GM19395 (cell line): ENCODE data around the gene TNFAIP8L3.

Experiments
- ATAC-seq: cut with Tn5 transposase; IDR thresholded peaks from one replicate; pipeline ENCODE4 v1.9.1; 2021; ENCODE audit warnings: mild to moderate bottlenecking, moderate library complexity; ENCODE audit not compliant: unreplicated experiment

Gene TNFAIP8L3

GRCh38 chr15:51092480-51093040 lies 2.1 kb downstream of the TNFAIP8L3 start:
- no peak for ATAC-seq

GRCh38 chr15:51090753-51091152 lies 4.0 kb downstream of the TNFAIP8L3 start:
- no peak for ATAC-seq

- ATAC-seq, result no peak
These were observed 4.8 kb downstream of the TNFAIP8L3 start for GRCh38 chr15:51089699-51090453.

GRCh38 chr15:51089041-51089440 lies 5.7 kb downstream of the TNFAIP8L3 start:
- no peak for ATAC-seq

- ATAC-seq, result no peak
These were observed 6.1 kb downstream of the TNFAIP8L3 start for GRCh38 chr15:51088585-51088984.

GRCh38 chr15:51087513-51087912 lies 7.2 kb downstream of the TNFAIP8L3 start:
- ATAC-seq, result no peak

GRCh38 chr15:51086409-51086808 lies 8.3 kb downstream of the TNFAIP8L3 start:
- ATAC-seq, result no peak

- no peak for ATAC-seq
These were observed 8.9 kb downstream of the TNFAIP8L3 start for GRCh38 chr15:51085764-51086163.

- ATAC-seq, result no peak
These were observed 11.0 kb downstream of the TNFAIP8L3 start for GRCh38 chr15:51083641-51084166.

GRCh38 chr15:51082246-51082645 lies 12.5 kb downstream of the TNFAIP8L3 start:
- ATAC-seq, result no peak

- no peak for ATAC-seq
These were observed 14.4 kb downstream of the TNFAIP8L3 start for GRCh38 chr15:51080286-51080685.

- ATAC-seq, result no peak
These were observed 15.5 kb downstream of the TNFAIP8L3 start for GRCh38 chr15:51079226-51079625.

GRCh38 chr15:51077221-51078153 lies 17.2 kb downstream of the TNFAIP8L3 start:
- no peak for ATAC-seq

- no peak for ATAC-seq
These were observed 18.0 kb downstream of the TNFAIP8L3 start for GRCh38 chr15:51076524-51077220.

- no peak for ATAC-seq
These were observed 18.7 kb downstream of the TNFAIP8L3 start for GRCh38 chr15:51075826-51076523.

GRCh38 chr15:51075364-51075763 lies 19.3 kb downstream of the TNFAIP8L3 start:
- no peak for ATAC-seq

- ATAC-seq, result no peak
These were observed 19.8 kb downstream of the TNFAIP8L3 start for GRCh38 chr15:51074926-51075325.

GRCh38 chr15:51071578-51071977 lies 23.1 kb downstream of the TNFAIP8L3 start:
- no peak for ATAC-seq

- ATAC-seq, result no peak
These were observed 24.7 kb downstream of the TNFAIP8L3 start for GRCh38 chr15:51069983-51070382.

- ATAC-seq, result no peak
These were observed 27.2 kb downstream of the TNFAIP8L3 start for GRCh38 chr15:51067510-51067909.
